Measurements from ENCODE around the gene NRF1. TPM values are rescaled to one million over a fixed set of nuclear protein-coding genes. Genes with fewer than 3 reads are reported as not detected.
"Not testable (repeated sequence)": the region's sequence is repeated elsewhere in the genome, so short reads cannot be mapped to it uniquely, and the experiment has no call there.

The NRF1 gene
- total RNA-seq, 4 donors from 2014 or later, result 12.3 to 26.2 (median 19.7) TPM

- TF ChIP-seq POLR2A (IDR thresholded peaks at IDR 0.05) (no peak), EP300 (IDR thresholded peaks at IDR 0.05) (no peak), CTCF (IDR thresholded peaks at IDR 0.05) (no peak)
- no peaks in the 10 kb centered on the region for H3K36me3 ChIP-seq
- no peaks in the 10 kb centered on the region for H3K27me3 ChIP-seq
- no peaks in the 10 kb centered on the region for H3K4me1 ChIP-seq
- WGBS, 2 donors, result 85 to 90% methylated on average over 2 of the region's 2 CpGs
- DNase-seq (ENCODE audit: low spot score in 2 of 2), result no peak
- no peak overlapping the region for H3K4me3 ChIP-seq
- H3K9me3 ChIP-seq, result peaks cover 0 to 31% (median 1%) of the 10 kb centered on the region in 4 donors
- no peak overlapping the region for H3K27ac ChIP-seq
These were observed 35.4 kb upstream of the NRF1 start for GRCh38 chr7:129576138-129576537.

GRCh38 chr7:129578829-129579228 lies 32.7 kb upstream of the NRF1 start:
- Histone ChIP-seq H3K27me3 (no peaks in the 10 kb centered on the region), H3K9me3 (peaks cover 0 to 36% (median 1%) of the 10 kb centered on the region in 4 donors), H3K4me3 (no peak overlapping the region), H3K27ac (no peak overlapping the region), H3K4me1 (no peaks in the 10 kb centered on the region), H3K36me3 (no peaks in the 10 kb centered on the region)
- WGBS, 2 donors, result 95 to 97% methylated on average over 12 of the region's 12 CpGs
- no peak for DNase-seq (ENCODE audit: low spot score in 2 of 2)
- TF ChIP-seq POLR2A (IDR thresholded peaks at IDR 0.05), result no peak
- no peak for TF ChIP-seq EP300 (IDR thresholded peaks at IDR 0.05)
- TF ChIP-seq CTCF (IDR thresholded peaks at IDR 0.05), result no peak

- H3K27ac ChIP-seq; H3K27me3 ChIP-seq; H3K4me1 ChIP-seq; H3K36me3 ChIP-seq; DNase-seq (ENCODE audit: low spot score in 2 of 2); H3K4me3 ChIP-seq: not testable (repeated sequence)
- WGBS, 2 donors, result 92 to 93% methylated on average over 5 of the region's 5 CpGs
- peaks cover 0 to 48% (median 9%) of the 10 kb centered on the region in 4 donors for H3K9me3 ChIP-seq
These were observed 25.3 kb upstream of the NRF1 start for GRCh38 chr7:129586179-129586578.

- H3K4me3 ChIP-seq, result no peak overlapping the region
- TF ChIP-seq POLR2A (IDR thresholded peaks at IDR 0.05), result no peak
- TF ChIP-seq EP300 (IDR thresholded peaks at IDR 0.05), result no peak
- TF ChIP-seq CTCF (IDR thresholded peaks at IDR 0.05), result no peak
- no peaks in the 10 kb centered on the region for H3K4me1 ChIP-seq
- no peak for DNase-seq (ENCODE audit: low spot score in 2 of 2)
- H3K9me3 ChIP-seq, result peaks cover 0 to 48% (median 9%) of the 10 kb centered on the region in 4 donors
- H3K27me3 ChIP-seq, result no peaks in the 10 kb centered on the region
- no peak overlapping the region for H3K27ac ChIP-seq
- H3K36me3 ChIP-seq, result no peaks in the 10 kb centered on the region
These were observed 23.3 kb upstream of the NRF1 start for GRCh38 chr7:129588268-129588667.

GRCh38 chr7:129591868-129592267 lies 19.7 kb upstream of the NRF1 start:
- Histone ChIP-seq H3K4me1 (no peaks in the 10 kb centered on the region), H3K27me3 (no peaks in the 10 kb centered on the region), H3K9me3 (peaks cover 0 to 13% (median 0%) of the 10 kb centered on the region in 4 donors), H3K27ac (no peak overlapping the region), H3K36me3 (no peaks in the 10 kb centered on the region), H3K4me3 (no peak overlapping the region)
- WGBS, 2 donors, result 81 to 93% methylated on average over 4 of the region's 4 CpGs
- no peak for DNase-seq (ENCODE audit: low spot score in 2 of 2)
- TF ChIP-seq POLR2A (IDR thresholded peaks at IDR 0.05) (no peak), EP300 (IDR thresholded peaks at IDR 0.05) (no peak), CTCF (IDR thresholded peaks at IDR 0.05) (no peak)

GRCh38 chr7:129596386-129596785 lies 15.1 kb upstream of the NRF1 start:
- H3K27me3 ChIP-seq; H3K27ac ChIP-seq; H3K4me1 ChIP-seq; H3K9me3 ChIP-seq; DNase-seq (ENCODE audit: low spot score in 2 of 2); H3K36me3 ChIP-seq; H3K4me3 ChIP-seq: not testable (repeated sequence)
- 74 to 87% methylated on average over 6 of the region's 6 CpGs for WGBS, 2 donors

Measured in tibial nerve (tissue), 4 donors.